Fibroblast of lung (primary cell): ENCODE results near the gene KRTAP13-2. TPM values are rescaled to one million over a fixed set of nuclear protein-coding genes. Genes with fewer than 3 reads are reported as not detected.

Experiments used
- DNase-seq, 2 donors: peaks; one replicate each; pipeline versions ENCODE4 v3.0.0 to v3.0.0-alpha.2; 2010; ENCODE audit warnings: low read depth in 2 of 2
- H2AFZ ChIP-seq: 2 replicates; pipeline ENCODE4 v1.5.1; 2012; ENCODE audit warnings: low read length, control low read depth, inconsistent platforms
- H3K27ac ChIP-seq: 2 replicates; pipeline ENCODE4 v1.5.1; 2011; ENCODE audit warnings: low read length, control low read depth; ENCODE audit not compliant: insufficient read depth
- H3K27me3 ChIP-seq: 2 replicates; pipeline ENCODE4 v1.5.1; 2011; ENCODE audit warnings: mild to moderate bottlenecking, low read length; ENCODE audit not compliant: control insufficient read depth, insufficient read depth
- H3K36me3 ChIP-seq: 2 replicates; pipeline ENCODE4 v1.5.1; 2011; ENCODE audit warnings: low read length; ENCODE audit not compliant: control insufficient read depth, insufficient read depth
- H3K4me1 ChIP-seq: 2 replicates; pipeline ENCODE4 v1.5.1; 2011; ENCODE audit warnings: low read length; ENCODE audit not compliant: control insufficient read depth, insufficient read depth; ENCODE audit errors: extremely low read depth
- H3K4me2 ChIP-seq: 2 replicates; pipeline ENCODE4 v1.5.1; 2011; ENCODE audit warnings: low read length, control low read depth; ENCODE audit not compliant: insufficient read depth; ENCODE audit errors: extremely low read depth
- H3K4me3 ChIP-seq, 4 experiments: fragments of 200-600 bp in 1 of 4; sonication (generic) in 1 of 4; replicated peaks in 1 of 4; 2 replicates each; pipeline ENCODE4 v1.5.1; 2011 to 2016; ENCODE audit warnings: low read length in 4 of 4, low read depth in 3 of 4, mild to moderate bottlenecking in 3 of 4, control low read depth in 2 of 4, inconsistent platforms in 1 of 4, mixed read lengths in 1 of 4; ENCODE audit not compliant: insufficient read depth in 1 of 4; ENCODE audit errors: control extremely low read depth in 1 of 4
- H3K79me2 ChIP-seq: 2 replicates; pipeline ENCODE4 v1.5.1; 2012; ENCODE audit warnings: mild to moderate bottlenecking, low read length, inconsistent platforms; ENCODE audit not compliant: control insufficient read depth, insufficient read depth
- H3K9ac ChIP-seq: 2 replicates; pipeline ENCODE4 v1.5.1; 2011; ENCODE audit warnings: mild to moderate bottlenecking, low read length, control low read depth; ENCODE audit not compliant: insufficient read depth
- H3K9me3 ChIP-seq: 2 replicates; pipeline ENCODE4 v1.5.1; 2012; ENCODE audit warnings: low read depth, low read length; ENCODE audit not compliant: control insufficient read depth, insufficient read depth
- H4K20me1 ChIP-seq: 2 replicates; pipeline ENCODE4 v1.5.1; 2011; ENCODE audit warnings: low read length; ENCODE audit not compliant: control insufficient read depth, insufficient read depth; ENCODE audit errors: extremely low read depth
- CTCF ChIP-seq, 2 donors: IDR thresholded peaks in 1 of 2; conservative IDR thresholded peaks in 1 of 2; 1 replicate in 1 of 2; 2 replicates in 1 of 2; pipeline ENCODE4 v1.5.1; 2011 to 2012; ENCODE audit warnings: low read length in 2 of 2, control low read depth in 1 of 2, inconsistent platforms in 1 of 2, low read depth in 1 of 2, mild to moderate bottlenecking in 1 of 2
- EZH2 ChIP-seq: IDR thresholded peaks from 2 replicates; pipeline ENCODE4 v1.5.1; 2012; ENCODE audit warnings: low read length, control low read depth, mild to moderate bottlenecking; ENCODE audit errors: missing control alignments
- polyA plus RNA-seq, 2 donors: library from polyadenylated mRNA; depleted of rRNA in 1 of 2; stranded (reverse) in 1 of 2; unstranded in 1 of 2; fragments of >200 nt; gene quantifications; 2 replicates each; pipeline ENCODE4 v1.2.1, GENCODE V29; 2011 to 2012; ENCODE audit warnings: missing spikeins in 1 of 2
- total RNA-seq: library from RNA; depleted of rRNA; stranded (reverse); fragments of >200 nt; gene quantifications from 2 replicates; pipeline ENCODE4 v1.2.1, GENCODE V29; 2014

Gene KRTAP13-2
- total and polyA plus RNA-seq, 2 donors (not counting 1 experiment from before 2014, with no cell fraction given), result not detected

DNA sequence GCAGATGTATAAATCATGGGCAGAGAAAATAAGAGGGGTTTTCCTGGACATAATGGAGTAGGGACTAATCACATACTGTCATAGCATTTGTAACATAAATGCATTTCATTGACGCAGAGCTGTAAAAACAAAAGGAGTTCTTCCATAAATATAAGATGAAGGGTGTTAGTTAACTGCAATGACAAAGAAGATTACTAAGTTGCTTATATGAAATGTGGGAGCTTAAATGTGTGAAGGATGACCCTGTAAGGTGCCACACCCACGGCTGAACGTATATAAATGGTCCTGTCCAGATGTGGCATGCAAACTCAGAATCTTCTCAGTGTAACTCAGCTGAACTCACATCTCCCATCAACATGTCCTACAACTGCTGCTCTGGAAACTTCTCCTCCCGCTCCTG lies 23.7 kb upstream of the KRTAP13-2 start, which contains the start of gene KRTAP13-1:
TSS of gene KRTAP13-1 (plus strand) at position 301 of the 400 bp plus-strand sequence. CDS start at position 357, 56 bp downstream.
- no peaks in the 10 kb centered on the region for H4K20me1 ChIP-seq
- no peak within 1 kb of the TSS for H3K9ac ChIP-seq
- H3K36me3 ChIP-seq, result no peaks in the 10 kb centered on the region
- no peaks in the 10 kb centered on the region for H3K79me2 ChIP-seq
- TF ChIP-seq EZH2 (no peak), CTCF (conservative IDR thresholded peaks at IDR 0.05 in 1 of 2, IDR thresholded peaks at IDR 0.05 in 1 of 2; ENCODE audit: low read depth in 1 of 2, low read length in 2 of 2) (no peak)
- H3K4me2 ChIP-seq, result no peak within 1 kb of the TSS
- H2AFZ ChIP-seq, result no peak within 1 kb of the TSS
- no peaks in the 10 kb centered on the region for H3K9me3 ChIP-seq
- H3K27ac ChIP-seq, result no peak within 1 kb of the TSS
- no peak for DNase-seq
- H3K27me3 ChIP-seq, result no peaks in the 10 kb centered on the region
- no peak within 1 kb of the TSS for H3K4me3 ChIP-seq
- H3K4me1 ChIP-seq, result no peaks in the 10 kb centered on the region

DNA sequence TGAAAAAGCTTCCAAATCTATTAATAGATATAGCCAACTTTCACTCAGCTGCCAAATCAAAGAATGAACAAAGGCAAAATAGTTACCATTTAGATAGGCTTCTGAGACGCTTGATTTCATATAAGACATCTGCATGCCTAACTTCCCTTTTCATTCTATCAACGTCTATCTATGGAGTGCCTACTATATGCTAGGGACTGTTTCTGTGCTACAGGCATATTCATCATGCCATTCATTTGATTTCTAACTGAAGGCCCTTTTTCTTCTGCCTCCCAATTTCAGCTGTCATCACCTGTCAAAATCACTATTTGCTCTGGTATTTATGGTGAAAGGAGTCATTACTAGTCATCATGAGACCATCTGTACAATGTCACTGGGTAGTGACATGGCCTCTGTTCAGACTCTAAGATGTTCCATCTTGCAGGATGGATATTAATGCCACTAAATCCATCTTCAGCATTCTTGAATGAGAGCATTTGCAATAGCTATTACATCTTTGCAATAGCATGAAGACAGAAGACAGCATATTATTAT lies 19.5 kb upstream of the KRTAP13-2 start:
- Histone ChIP-seq H3K4me3 (no peak overlapping the region), H2AFZ (no peak overlapping the region), H3K4me1 (no peaks in the 10 kb centered on the region), H3K4me2 (no peak overlapping the region), H3K9ac (no peak overlapping the region), H3K79me2 (no peaks in the 10 kb centered on the region), H3K9me3 (no peaks in the 10 kb centered on the region), H3K27me3 (no peaks in the 10 kb centered on the region), H4K20me1 (no peaks in the 10 kb centered on the region), H3K36me3 (no peaks in the 10 kb centered on the region), H3K27ac (no peak overlapping the region)
- TF ChIP-seq CTCF (conservative IDR thresholded peaks at IDR 0.05 in 1 of 2, IDR thresholded peaks at IDR 0.05 in 1 of 2; ENCODE audit: low read depth in 1 of 2, low read length in 2 of 2) (no peak), EZH2 (no peak)
- no peak for DNase-seq

- H3K27ac ChIP-seq, result no peak overlapping the region
- H3K79me2 ChIP-seq, result no peaks in the 10 kb centered on the region
- no peak for DNase-seq
- no peak overlapping the region for H3K4me3 ChIP-seq
- no peak overlapping the region for H3K9ac ChIP-seq
- H3K9me3 ChIP-seq, result no peaks in the 10 kb centered on the region
- H3K27me3 ChIP-seq, result no peaks in the 10 kb centered on the region
- TF ChIP-seq EZH2 (no peak), CTCF (conservative IDR thresholded peaks at IDR 0.05 in 1 of 2, IDR thresholded peaks at IDR 0.05 in 1 of 2; ENCODE audit: low read depth in 1 of 2, low read length in 2 of 2) (no peak)
- no peaks in the 10 kb centered on the region for H3K36me3 ChIP-seq
- no peak overlapping the region for H2AFZ ChIP-seq
- no peaks in the 10 kb centered on the region for H4K20me1 ChIP-seq
- H3K4me1 ChIP-seq, result no peaks in the 10 kb centered on the region
- no peak overlapping the region for H3K4me2 ChIP-seq
Measured at GRCh38 chr21:30382201-30382600, 10.1 kb upstream of the KRTAP13-2 start.
